Mononuclear cell (primary cell): ENCODE measurements around the gene PFKP. TPM values are rescaled to one million over a fixed set of nuclear protein-coding genes. Genes with fewer than 3 reads are reported as not detected.
"Not testable (repeated sequence)": the region's sequence is repeated elsewhere in the genome, so short reads cannot be mapped to it uniquely, and the experiment has no call there.

Experiments used
- H3K27me3 ChIP-seq: 2 replicates; pipeline ENCODE4 v1.6.0; 2011; ENCODE audit warnings: low read length, control low read depth; ENCODE audit not compliant: insufficient read depth
- H3K4me1 ChIP-seq: 2 replicates; pipeline ENCODE4 v1.5.1; 2011; ENCODE audit warnings: mild to moderate bottlenecking, low read length, control low read depth; ENCODE audit not compliant: insufficient read depth
- H3K4me3 ChIP-seq: 2 replicates; pipeline ENCODE4 v1.5.1; 2011; ENCODE audit warnings: mild to moderate bottlenecking, low read length, moderate library complexity
- H3K9me3 ChIP-seq: 2 replicates; pipeline ENCODE4 v1.5.1; 2011; ENCODE audit warnings: low read depth, mild to moderate bottlenecking, control low read depth, low read length
- total RNA-seq: library from RNA; depleted of rRNA; stranded (reverse); fragments of >200 nt; gene quantifications from one replicate; pipeline ENCODE4 v1.2.3, GENCODE V29; 2012

The PFKP gene
- total RNA-seq, 1 donor: 23.1 TPM

GRCh38 chr10:3095373-3096139, 28.2 kb downstream of the PFKP start:
- peaks cover 51% of the 10 kb centered on the region for H3K4me1 ChIP-seq
- H3K4me3 ChIP-seq: peak overlapping the region; percentile 22
- H3K9me3 ChIP-seq: no peaks in the 10 kb centered on the region
- no peaks in the 10 kb centered on the region for H3K27me3 ChIP-seq

DNA sequence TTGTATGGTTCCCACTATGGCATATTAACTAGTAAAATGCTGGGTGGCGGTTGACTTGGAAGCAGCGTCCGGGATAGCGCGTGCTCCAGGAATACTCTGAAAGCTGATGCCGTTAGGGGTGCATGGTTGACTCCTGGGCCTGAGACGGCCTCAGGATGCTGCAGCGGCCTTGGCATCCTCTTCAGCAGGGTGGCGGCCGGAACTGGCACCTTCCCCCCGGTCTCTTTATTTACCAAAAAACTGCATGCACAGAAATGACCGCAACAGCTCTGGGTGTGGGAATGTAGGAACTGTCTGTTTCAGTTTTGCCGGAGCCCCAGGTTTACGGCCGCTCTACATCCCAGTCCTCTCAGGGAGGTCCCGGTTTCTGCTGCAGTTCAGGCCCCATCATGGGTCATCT, 28.8 kb downstream of the PFKP start:
- no peaks in the 10 kb centered on the region for H3K9me3 ChIP-seq
- H3K27me3 ChIP-seq: no peaks in the 10 kb centered on the region
- H3K4me3 ChIP-seq: peak overlapping the region; percentile 22
- H3K4me1 ChIP-seq: peaks cover 48% of the 10 kb centered on the region

DNA sequence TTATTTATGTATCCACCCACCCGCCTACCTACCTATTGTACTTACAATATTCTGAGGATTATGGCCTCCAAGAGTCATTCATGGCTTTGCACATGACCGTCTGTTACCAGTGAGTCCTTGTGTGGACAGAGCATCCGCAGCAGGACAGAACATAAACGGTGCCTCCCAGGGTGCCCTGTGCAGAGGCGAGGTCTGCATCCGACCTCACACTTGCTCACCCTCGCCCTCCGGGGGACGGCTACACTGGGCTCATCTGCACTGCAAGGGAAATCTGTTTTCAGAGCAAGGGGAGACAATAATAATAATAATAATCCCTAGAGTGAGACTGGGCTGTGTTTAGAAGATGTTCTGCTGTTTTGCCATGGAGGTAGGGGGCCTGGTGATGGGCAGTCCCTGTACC, 29.8 kb downstream of the PFKP start:
- Histone ChIP-seq H3K27me3 (no peaks in the 10 kb centered on the region), H3K9me3 (no peaks in the 10 kb centered on the region), H3K4me1 (peaks cover 43% of the 10 kb centered on the region), H3K4me3 (no peak overlapping the region)

DNA sequence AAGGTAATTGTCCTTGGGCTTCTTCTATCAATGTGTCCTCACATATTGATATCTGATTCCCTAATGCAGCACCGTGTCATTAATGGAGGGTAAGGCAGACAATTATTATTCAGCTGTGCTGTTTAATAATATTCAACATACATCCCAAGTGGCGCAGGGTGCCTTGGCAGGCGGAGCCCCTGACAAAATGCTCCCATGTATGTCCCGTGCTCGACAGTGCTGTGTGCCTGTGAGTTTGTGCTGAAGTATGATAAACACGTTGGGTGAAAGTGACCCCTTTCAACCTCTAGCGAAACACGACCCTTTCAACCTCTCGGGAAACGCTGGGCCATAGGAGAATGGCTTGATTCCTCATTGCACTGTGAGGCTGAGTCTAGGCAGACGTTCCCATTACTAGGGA, 31.3 kb downstream of the PFKP start:
- H3K27me3 ChIP-seq: no peaks in the 10 kb centered on the region
- H3K4me1 ChIP-seq: peaks cover 34% of the 10 kb centered on the region
- H3K4me3 ChIP-seq: no peak overlapping the region
- no peaks in the 10 kb centered on the region for H3K9me3 ChIP-seq

GRCh38 chr10:3099291-3100092, 32.1 kb downstream of the PFKP start:
- Histone ChIP-seq H3K4me1 (peaks cover 26% of the 10 kb centered on the region), H3K9me3 (no peaks in the 10 kb centered on the region), H3K4me3 (no peak overlapping the region), H3K27me3 (no peaks in the 10 kb centered on the region)

DNA sequence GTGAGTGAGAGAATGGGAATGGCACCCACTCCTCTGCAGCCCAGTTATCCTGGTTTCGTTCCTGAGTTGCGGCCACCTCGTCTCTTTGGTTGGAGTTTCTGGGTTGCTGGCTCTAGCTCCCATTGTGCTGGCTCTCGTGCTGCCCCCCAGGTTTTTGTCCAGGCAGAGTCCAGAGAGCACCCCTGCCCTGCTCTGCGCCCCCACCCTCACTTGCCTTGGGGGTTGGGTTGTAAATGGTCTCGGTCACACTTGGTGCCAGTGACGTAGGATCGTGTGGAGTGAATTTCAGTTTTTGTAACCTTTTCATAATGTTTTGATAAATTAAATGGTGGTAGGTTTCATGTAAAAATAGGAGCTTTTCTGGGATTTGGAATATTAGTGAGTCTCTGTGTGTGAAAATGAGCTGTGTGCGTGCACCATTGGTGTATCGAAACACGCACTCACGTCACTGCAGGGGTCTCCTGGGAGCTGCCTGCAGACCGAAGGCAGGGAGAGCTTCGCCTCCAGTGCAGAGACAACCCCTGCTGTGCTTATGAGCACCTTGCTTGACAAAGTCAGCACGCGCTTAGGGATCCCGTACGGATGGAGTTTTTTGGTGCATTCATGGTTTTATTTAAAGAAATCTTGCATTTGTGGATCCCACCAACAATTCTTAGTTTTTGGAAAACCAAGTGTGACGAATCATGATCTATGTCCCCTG, 32.9 kb downstream of the PFKP start:
- no peaks in the 10 kb centered on the region for H3K9me3 ChIP-seq
- peaks cover 18% of the 10 kb centered on the region for H3K4me1 ChIP-seq
- no peak overlapping the region for H3K4me3 ChIP-seq
- no peaks in the 10 kb centered on the region for H3K27me3 ChIP-seq

DNA sequence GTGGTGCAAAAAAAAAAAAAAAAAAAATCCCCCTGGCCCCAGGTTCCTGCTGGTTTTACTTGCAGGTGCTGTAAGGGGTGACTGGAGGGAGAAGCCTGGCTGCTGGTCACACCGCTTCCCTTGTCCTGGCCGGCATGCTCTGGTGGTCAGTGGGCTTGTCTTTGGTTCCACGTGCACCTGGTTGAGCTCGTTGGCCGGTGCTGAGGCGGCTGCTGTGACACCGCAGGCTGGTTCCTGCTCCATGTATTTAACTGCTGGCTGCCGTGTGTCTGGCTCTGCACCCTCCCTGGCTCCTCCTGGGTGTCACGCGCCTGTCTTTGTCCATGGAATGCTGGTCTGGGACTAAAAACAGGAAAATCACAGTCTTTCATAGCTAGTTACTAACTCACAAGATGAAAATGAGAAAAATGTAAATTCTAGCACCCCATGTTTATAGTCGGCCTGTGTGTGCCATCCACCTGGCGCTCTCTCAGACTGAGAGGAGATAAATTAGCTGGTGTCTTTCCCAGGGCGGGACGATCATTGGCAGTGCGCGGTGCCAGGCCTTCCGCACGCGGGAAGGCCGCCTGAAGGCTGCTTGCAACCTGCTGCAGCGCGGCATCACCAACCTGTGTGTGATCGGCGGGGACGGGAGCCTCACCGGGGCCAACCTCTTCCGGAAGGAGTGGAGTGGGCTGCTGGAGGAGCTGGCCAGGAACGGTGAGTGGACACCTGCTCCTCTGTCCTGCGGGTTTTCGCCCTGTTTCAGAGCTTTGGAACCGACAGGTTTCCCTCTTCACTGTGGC, 33.7 kb downstream of the PFKP start:
- Histone ChIP-seq H3K4me3 (no peak overlapping the region), H3K4me1 (peaks cover 10% of the 10 kb centered on the region), H3K27me3 (no peaks in the 10 kb centered on the region), H3K9me3 (no peaks in the 10 kb centered on the region)

- Histone ChIP-seq H3K4me1 (peaks cover 4% of the 10 kb centered on the region), H3K9me3 (no peaks in the 10 kb centered on the region), H3K27me3 (no peaks in the 10 kb centered on the region), H3K4me3 (no peak overlapping the region)
These were observed 35.5 kb downstream of the PFKP start for GRCh38 chr10:3102720-3103427.

- peaks cover 4% of the 10 kb centered on the region for H3K4me1 ChIP-seq
- H3K4me3 ChIP-seq: no peak overlapping the region
- H3K27me3 ChIP-seq: no peaks in the 10 kb centered on the region
- H3K9me3 ChIP-seq: no peaks in the 10 kb centered on the region
These were observed 36.3 kb downstream of the PFKP start for GRCh38 chr10:3103646-3104045.

DNA sequence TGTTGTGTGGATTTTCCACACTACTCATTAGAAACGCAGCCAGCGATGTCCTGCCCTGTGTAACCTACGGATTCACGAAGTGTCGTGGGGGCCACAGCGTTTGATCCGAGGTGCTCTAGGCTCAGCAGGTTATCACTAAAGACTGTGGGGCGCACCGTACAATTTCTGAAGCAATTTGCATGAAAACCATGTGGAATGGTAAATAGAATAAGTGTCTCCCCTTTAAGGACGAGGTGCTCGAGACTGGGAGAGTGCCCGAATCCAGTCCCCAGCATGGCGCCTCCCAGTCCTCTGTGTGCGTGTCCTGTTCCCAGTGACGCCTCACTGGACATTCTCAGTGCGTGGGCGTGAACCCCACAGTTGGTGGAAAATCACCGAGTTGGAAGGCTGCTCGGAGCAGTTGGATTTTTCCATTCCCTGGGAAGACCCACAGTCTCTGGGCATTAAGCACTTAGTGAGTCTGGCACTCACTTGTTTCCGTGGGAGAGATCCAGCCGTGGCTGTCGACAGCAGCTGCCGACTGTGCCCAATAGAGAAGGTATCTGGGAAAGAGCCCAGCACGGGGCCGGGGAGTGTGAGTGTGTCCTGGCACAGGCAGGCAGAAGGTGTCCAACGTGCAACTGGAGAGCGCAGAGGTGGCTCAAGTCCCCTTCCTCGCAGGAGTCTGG, 37.0 kb downstream of the PFKP start:
- H3K27me3 ChIP-seq: no peaks in the 10 kb centered on the region
- H3K9me3 ChIP-seq: no peaks in the 10 kb centered on the region
- peaks cover 4% of the 10 kb centered on the region for H3K4me1 ChIP-seq
- no peak overlapping the region for H3K4me3 ChIP-seq

DNA sequence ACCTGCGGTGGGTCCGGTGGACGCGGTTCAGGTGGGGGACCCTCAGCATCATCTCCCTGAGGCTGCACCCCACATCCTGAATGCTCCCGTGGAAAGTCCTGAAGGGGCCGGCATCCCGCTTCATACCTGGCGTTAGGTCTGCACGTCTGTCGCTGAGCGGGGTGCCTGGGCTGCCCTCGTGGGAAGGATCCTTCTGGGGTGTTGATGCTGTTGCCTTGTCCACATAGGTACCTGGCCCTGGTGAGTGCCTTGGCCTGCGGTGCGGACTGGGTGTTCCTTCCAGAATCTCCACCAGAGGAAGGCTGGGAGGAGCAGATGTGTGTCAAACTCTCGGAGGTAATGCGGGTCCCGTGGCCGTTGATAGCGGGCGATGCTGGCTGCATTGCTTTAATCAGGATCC, 37.8 kb downstream of the PFKP start:
- Histone ChIP-seq H3K9me3 (no peaks in the 10 kb centered on the region), H3K4me1 (no peaks in the 10 kb centered on the region), H3K27me3 (no peaks in the 10 kb centered on the region), H3K4me3 (no peak overlapping the region)

- Histone ChIP-seq H3K4me1 (no peaks in the 10 kb centered on the region), H3K4me3 (no peak overlapping the region), H3K27me3 (no peaks in the 10 kb centered on the region)
These were observed 38.6 kb downstream of the PFKP start for GRCh38 chr10:3105905-3106304.

GRCh38 chr10:3106328-3106727, 39.0 kb downstream of the PFKP start:
- not testable (repeated sequence) for H3K4me3 ChIP-seq, H3K27me3 ChIP-seq, H3K9me3 ChIP-seq, H3K4me1 ChIP-seq

More at GRCh38 chr10:3105905-3106304, 38.6 kb downstream of the PFKP start:
- H3K9me3 ChIP-seq: no peaks in the 10 kb centered on the region
